ENCODE measurements around the gene KDM2A. TPM values are rescaled to one million over a fixed set of nuclear protein-coding genes. Genes with fewer than 3 reads are reported as not detected.

KDM2A gene
- total RNA-seq, 2 experiments from 2014 or later = 83.8 to 94.0 TPM

DNA sequence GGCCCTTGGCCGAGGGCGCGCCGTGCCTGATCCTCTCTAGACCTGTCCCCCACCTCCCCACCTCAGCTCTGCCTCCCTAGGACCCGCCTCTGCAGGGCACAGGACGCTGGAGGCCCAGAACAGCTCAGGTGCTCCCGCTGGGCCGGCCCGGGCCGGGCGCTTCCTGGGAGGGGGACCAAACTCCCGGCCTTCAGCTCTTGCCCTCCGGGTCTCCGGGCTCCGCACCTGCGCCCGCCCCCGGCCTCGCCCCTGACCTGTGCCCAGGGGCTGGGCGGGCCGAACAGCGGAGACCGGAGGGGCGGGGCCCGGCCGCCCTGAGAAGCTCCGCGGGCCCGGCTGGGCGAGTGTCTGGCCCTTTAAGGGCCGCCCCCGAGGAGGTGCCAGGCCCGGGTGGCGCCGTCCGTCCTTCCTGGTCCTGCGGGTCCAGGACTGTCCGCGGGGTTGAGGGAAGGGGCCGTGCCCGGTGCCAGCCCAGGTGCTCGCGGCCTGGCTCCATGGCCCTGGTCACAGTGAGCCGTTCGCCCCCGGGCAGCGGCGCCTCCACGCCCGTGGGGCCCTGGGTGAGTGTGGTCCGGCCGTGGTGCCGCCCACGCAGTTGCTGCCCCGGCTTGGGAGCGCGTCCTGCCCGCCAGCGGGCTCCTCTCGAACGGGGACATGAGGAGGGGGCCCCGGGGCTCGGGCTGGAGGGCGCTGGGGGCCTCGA, 184.2 kb downstream of the KDM2A start, which contains the start of gene SSH3:
TSS of gene SSH3 (plus strand) at position 399 of the 703 bp plus-strand sequence. CDS start at position 495, 96 bp downstream.
- no peaks in the 10 kb centered on the region for H3K9me3 Mint-ChIP-seq

DNA sequence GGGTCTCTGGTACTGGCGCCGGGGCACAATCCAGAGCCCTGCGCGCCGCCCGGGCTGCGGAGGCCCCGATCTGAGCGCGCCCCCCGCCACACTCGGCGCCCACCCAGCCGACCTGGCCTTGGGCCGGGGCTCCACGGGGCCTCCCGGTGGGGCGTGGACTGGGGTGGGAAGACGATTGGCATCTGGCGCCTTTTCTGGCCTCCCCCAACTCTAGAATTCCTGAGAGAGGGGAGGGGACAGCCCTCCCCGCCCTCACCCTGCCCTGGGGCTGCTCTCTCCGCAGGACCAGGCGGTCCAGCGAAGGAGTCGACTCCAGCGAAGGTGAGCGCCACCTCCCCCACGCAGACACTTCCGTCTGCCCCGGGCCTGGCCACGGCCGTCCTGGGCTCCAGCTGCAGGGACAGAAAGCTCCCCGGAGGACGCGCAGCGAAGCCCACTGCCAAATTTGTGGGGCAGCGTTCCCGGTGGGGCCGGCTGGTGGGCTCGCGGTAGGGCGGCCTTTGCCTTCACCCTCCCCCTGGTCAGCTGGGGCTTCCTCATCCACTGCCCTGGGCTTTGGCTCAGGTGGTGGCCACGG, 184.9 kb downstream of the KDM2A start:
- no peak for DNase-seq
- H3K27ac Mint-ChIP-seq = no peak overlapping the region
- peaks cover 10% of the 10 kb centered on the region for H3K4me1 Mint-ChIP-seq
- peaks cover 15% of the 10 kb centered on the region for H3K36me3 Mint-ChIP-seq (ENCODE audit: low read depth)
- CTCF ChIA-PET = interaction anchor here (0.9 to 2.8 kb wide), 16 partner anchors 8 to 103 kb away, joined by 3 to 18 read pairs (median 4); partner anchors contain the start of genes ANKRD13D, GRK2 and PPP1CA
- no peaks in the 10 kb centered on the region for H3K9me3 Mint-ChIP-seq
- peak overlapping the region; percentile 43 for H3K4me3 Mint-ChIP-seq
- H3K27me3 Mint-ChIP-seq = no peaks in the 10 kb centered on the region
- POLR2A ChIA-PET = interaction anchor here (1.5 kb wide), 1 partner anchor 26 kb away, joined by 5 read pairs; no protein-coding TSS in a partner anchor

More for the DNA sequence above, 184.2 kb downstream of the KDM2A start, which contains the start of gene SSH3:
- peak within 1 kb of the TSS; percentile 43 for H3K4me3 Mint-ChIP-seq
- POLR2A ChIA-PET = interaction anchor here (1.5 kb wide), 1 partner anchor 25 kb away, joined by 5 read pairs; no protein-coding TSS in a partner anchor
- H3K27ac Mint-ChIP-seq = no peak within 1 kb of the TSS
- H3K27me3 Mint-ChIP-seq = no peaks in the 10 kb centered on the region
- peaks cover 22% of the 10 kb centered on the region for H3K36me3 Mint-ChIP-seq (ENCODE audit: low read depth)
- CTCF ChIA-PET = interaction anchor here (0.7 to 3.7 kb wide), 17 partner anchors 8 to 245 kb away, joined by 3 to 18 read pairs (median 4); partner anchors contain the start of genes ANKRD13D, GRK2 and PPP1CA
- H3K4me1 Mint-ChIP-seq = peaks cover 13% of the 10 kb centered on the region
- no peak for DNase-seq

DNA sequence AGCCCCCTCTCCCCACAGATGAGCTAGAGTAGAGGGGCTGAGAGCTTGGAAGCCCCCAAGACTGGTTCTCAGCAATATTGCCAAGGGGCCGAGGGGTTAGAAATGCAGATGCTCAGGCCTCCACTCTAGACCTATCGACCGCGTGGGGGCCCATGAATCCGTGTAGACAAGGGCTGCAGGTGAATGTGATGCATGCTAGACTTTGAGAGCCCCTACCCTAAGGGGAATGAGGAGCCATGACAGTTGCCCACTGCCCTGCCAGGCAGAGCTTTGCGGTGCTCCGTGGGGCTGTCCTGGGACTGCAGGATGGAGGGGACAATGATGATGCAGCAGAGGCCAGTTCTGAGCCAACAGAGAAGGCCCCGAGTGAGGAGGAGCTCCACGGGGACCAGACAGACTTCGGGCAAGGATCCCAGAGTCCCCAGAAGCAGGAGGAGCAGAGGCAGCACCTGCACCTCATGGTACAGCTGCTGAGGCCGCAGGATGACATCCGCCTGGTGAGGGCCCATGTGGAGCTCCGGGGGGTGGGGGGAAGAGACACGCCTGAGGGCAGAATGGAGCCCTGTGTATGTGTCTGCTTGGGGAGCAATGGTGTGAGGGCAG, 185.5 kb downstream of the KDM2A start:
- no peak overlapping the region for H3K27ac Mint-ChIP-seq

DNA sequence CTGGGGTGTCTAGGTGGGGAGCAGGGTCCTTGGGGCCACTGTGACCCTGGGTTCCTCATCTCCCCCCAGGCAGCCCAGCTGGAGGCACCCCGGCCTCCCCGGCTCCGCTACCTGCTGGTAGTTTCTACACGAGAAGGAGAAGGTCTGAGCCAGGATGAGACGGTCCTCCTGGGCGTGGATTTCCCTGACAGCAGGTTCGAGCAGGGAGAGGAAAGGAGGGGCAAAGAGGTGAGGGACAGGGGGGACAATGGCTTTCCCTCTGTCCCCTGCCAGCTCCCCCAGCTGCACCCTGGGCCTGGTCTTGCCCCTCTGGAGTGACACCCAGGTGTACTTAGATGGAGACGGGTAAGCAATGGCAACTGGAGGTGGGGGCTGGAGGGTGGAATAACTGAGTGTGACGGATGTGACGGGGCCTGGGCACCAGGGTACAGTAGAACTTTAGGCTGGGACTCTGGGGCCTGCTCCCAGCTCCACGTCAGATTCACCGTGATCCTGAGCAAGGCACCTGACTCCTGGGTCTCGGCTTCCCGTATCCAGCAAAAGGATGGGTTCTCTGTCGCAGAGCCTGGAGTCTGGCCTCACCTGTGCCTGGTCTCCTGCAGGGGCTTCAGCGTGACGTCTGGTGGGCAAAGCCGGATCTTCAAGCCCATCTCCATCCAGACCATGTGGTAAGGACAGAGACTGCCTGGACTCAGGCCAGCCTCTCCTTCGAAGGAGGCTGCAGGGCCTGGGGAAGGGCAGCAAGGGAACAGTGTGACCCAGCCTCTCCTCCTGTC, 187.9 kb downstream of the KDM2A start:
- no peaks in the 10 kb centered on the region for H3K9me3 Mint-ChIP-seq

More for the DNA sequence above, 185.5 kb downstream of the KDM2A start:
- peaks cover 13% of the 10 kb centered on the region for H3K36me3 Mint-ChIP-seq (ENCODE audit: low read depth)
- ChIA-PET POLR2A (no interaction called here), CTCF (interaction anchor here (0.9 to 2.8 kb wide), 11 partner anchors 9 to 42 kb away, joined by 3 to 18 read pairs (median 3); partner anchors contain the start of gene ANKRD13D)
- peaks cover 10% of the 10 kb centered on the region for H3K4me1 Mint-ChIP-seq
- DNase-seq = no peak
- H3K4me3 Mint-ChIP-seq = no peak overlapping the region
- H3K9me3 Mint-ChIP-seq = no peaks in the 10 kb centered on the region
- no peaks in the 10 kb centered on the region for H3K27me3 Mint-ChIP-seq

DNA sequence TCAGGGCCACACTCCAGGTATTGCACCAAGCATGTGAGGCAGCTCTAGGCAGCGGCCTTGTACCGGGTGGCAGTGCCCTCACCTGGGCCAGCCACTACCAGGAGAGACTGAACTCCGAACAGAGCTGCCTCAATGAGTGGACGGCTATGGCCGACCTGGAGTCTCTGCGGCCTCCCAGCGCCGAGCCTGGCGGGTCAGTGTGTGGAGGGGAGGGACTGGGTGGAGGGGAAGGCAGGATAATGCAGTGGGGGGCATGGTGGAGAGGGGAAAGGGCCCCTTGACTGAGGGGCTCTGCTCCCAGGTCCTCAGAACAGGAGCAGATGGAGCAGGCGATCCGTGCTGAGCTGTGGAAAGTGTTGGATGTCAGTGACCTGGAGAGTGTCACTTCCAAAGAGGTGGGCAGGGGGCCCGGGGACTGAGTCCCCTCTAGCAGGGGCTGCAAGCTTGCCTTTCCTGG, 188.5 kb downstream of the KDM2A start:
- Mint-ChIP-seq H3K27ac (no peak overlapping the region), H3K9me3 (no peaks in the 10 kb centered on the region), H3K4me3 (no peak overlapping the region), H3K4me1 (peaks cover 17% of the 10 kb centered on the region), H3K27me3 (no peaks in the 10 kb centered on the region), H3K36me3 (ENCODE audit: low read depth) (peaks cover 4% of the 10 kb centered on the region)
- CTCF ChIA-PET = interaction anchor here (0.8 to 3.0 kb wide), 4 partner anchors 9 to 75 kb away, joined by 3 to 13 read pairs (median 6); no protein-coding TSS in a partner anchor
- no peak for DNase-seq
- POLR2A ChIA-PET = no interaction called here

More for the DNA sequence above, 187.9 kb downstream of the KDM2A start:
- Mint-ChIP-seq H3K4me3 (no peak overlapping the region), H3K27ac (no peak overlapping the region), H3K4me1 (peaks cover 15% of the 10 kb centered on the region), H3K36me3 (ENCODE audit: low read depth) (peaks cover 8% of the 10 kb centered on the region), H3K27me3 (no peaks in the 10 kb centered on the region)
- no peak for DNase-seq
- CTCF ChIA-PET = interaction anchor here (0.5 to 3.0 kb wide), 3 partner anchors 10 to 94 kb away, joined by 3 to 13 read pairs (median 5); no protein-coding TSS in a partner anchor
- POLR2A ChIA-PET = no interaction called here

Other genes starting within 250 kb of the KDM2A start
- 10 to 100 TPM in 1 of 2 experiments, 1 to 10 TPM in 1; 8.8 to 10.1 TPM for gene PC, start 160.9 kb upstream of the KDM2A start, total RNA-seq
- not detected for gene C11orf86, start 144.0 kb upstream of the KDM2A start, total RNA-seq
- gene SYT12, start 96.1 kb upstream of the KDM2A start, total RNA-seq = not detected
- gene RHOD, start 62.4 kb upstream of the KDM2A start, total RNA-seq = under 1 TPM in 1 of 2 experiments, not detected in 1; 0.35 TPM
- gene GRK2, start 147.2 kb downstream of the KDM2A start, total RNA-seq = 100 to 1,000 TPM; 306 to 324 TPM
- 100 to 1,000 TPM; 135 to 194 TPM for gene ANKRD13D, start 170.0 kb downstream of the KDM2A start, total RNA-seq
- 1 to 10 TPM; 8.2 to 9.6 TPM for gene SSH3, start 184.3 kb downstream of the KDM2A start, total RNA-seq
- 10 to 100 TPM; 52.7 to 53.7 TPM for gene POLD4, start 234.3 kb downstream of the KDM2A start, total RNA-seq